GM18951 (cell line): ENCODE data around the gene CARD19.
"Not testable (repeated sequence)": the region's sequence is repeated elsewhere in the genome, so short reads cannot be mapped to it uniquely, and the experiment has no call there.

Experiments
- POLR2A ChIP-seq: IDR thresholded peaks from 4 replicates; pipeline ENCODE4 v1.6.1; 2011; ENCODE audit warnings: mild to moderate bottlenecking; ENCODE audit not compliant: insufficient read length, insufficient read depth; ENCODE audit errors: extremely low read depth
- in situ Hi-C: fragments of 300-500 bp; cut with MboI; formaldehyde crosslinking; loops from one replicate; pipeline ENCODE4 v1.12.0; 2022; ENCODE audit warnings: low sequenced_read_pairs, mixed read lengths, inconsistent platforms; ENCODE audit not compliant: unreplicated experiment

CARD19 gene

GRCh38 chr9:93138171-93138764 lies 42.3 kb downstream of the CARD19 start:
- in situ Hi-C loops, result no loop called here

GRCh38 chr9:93139365-93140182 lies 43.6 kb downstream of the CARD19 start:
- TF ChIP-seq POLR2A, result no peak
- in situ Hi-C loops, result no loop called here

More at GRCh38 chr9:93138171-93138764, 42.3 kb downstream of the CARD19 start:
- TF ChIP-seq POLR2A, result no peak

GRCh38 chr9:93141771-93142483 lies 45.9 kb downstream of the CARD19 start:
- TF ChIP-seq POLR2A, result no peak
- in situ Hi-C loops, result no loop called here

GRCh38 chr9:93143830-93144530 lies 48.0 kb downstream of the CARD19 start:
- in situ Hi-C loops, result no loop called here
- no peak for TF ChIP-seq POLR2A

GRCh38 chr9:93146696-93147095 lies 50.7 kb downstream of the CARD19 start:
- in situ Hi-C loops, result not testable (repeated sequence)

- no peak for TF ChIP-seq POLR2A
- in situ Hi-C loops, result no loop called here
These were observed 51.6 kb downstream of the CARD19 start for GRCh38 chr9:93147632-93148031.

GRCh38 chr9:93148721-93149120 lies 52.7 kb downstream of the CARD19 start:
- TF ChIP-seq POLR2A, result no peak

GRCh38 chr9:93149361-93149760 lies 53.3 kb downstream of the CARD19 start:
- in situ Hi-C loops, result no loop called here
- no peak for TF ChIP-seq POLR2A

More at GRCh38 chr9:93148721-93149120, 52.7 kb downstream of the CARD19 start:
- in situ Hi-C loops, result no loop called here

- in situ Hi-C loops, result loop anchor here (10.0 to 25.0 kb wide), 2 partner anchors 154 to 411 kb away; no protein-coding TSS in a partner anchor
- no peak for TF ChIP-seq POLR2A
These were observed 55.2 kb downstream of the CARD19 start for GRCh38 chr9:93151097-93151784.

GRCh38 chr9:93154293-93154903 lies 58.4 kb downstream of the CARD19 start:
- TF ChIP-seq POLR2A, result no peak
- in situ Hi-C loops, result loop anchor here (10.0 to 25.0 kb wide), 2 partner anchors 150 to 408 kb away; no protein-coding TSS in a partner anchor

- no peak for TF ChIP-seq POLR2A
- in situ Hi-C loops, result loop anchor here (10.0 to 25.0 kb wide), 2 partner anchors 149 to 406 kb away; no protein-coding TSS in a partner anchor
These were observed 59.9 kb downstream of the CARD19 start for GRCh38 chr9:93155716-93156474.

- in situ Hi-C loops, result loop anchor here (10.0 to 25.0 kb wide), 2 partner anchors 148 to 406 kb away; no protein-coding TSS in a partner anchor
- no peak for TF ChIP-seq POLR2A
These were observed 60.5 kb downstream of the CARD19 start for GRCh38 chr9:93156475-93157008.
